Stimulated activated CD4-positive, alpha-beta T cell treated with anti-CD3 and anti-CD28 coated beads, TNF-alpha, amount 100 ng/mL, for 24 hours (primary cell): ENCODE results near the gene LAIR1.
"Not testable (repeated sequence)": the region's sequence is repeated elsewhere in the genome, so short reads cannot be mapped to it uniquely, and the experiment has no call there.

ENCODE experiments used
- DNase-seq, 3 experiments: peaks; one replicate each; pipeline ENCODE4 v3.0.0-alpha.2; 2020; ENCODE audit warnings: low read depth in 3 of 3

LAIR1 gene, protein sequence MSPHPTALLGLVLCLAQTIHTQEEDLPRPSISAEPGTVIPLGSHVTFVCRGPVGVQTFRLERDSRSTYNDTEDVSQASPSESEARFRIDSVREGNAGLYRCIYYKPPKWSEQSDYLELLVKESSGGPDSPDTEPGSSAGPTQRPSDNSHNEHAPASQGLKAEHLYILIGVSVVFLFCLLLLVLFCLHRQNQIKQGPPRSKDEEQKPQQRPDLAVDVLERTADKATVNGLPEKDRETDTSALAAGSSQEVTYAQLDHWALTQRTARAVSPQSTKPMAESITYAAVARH

DNA sequence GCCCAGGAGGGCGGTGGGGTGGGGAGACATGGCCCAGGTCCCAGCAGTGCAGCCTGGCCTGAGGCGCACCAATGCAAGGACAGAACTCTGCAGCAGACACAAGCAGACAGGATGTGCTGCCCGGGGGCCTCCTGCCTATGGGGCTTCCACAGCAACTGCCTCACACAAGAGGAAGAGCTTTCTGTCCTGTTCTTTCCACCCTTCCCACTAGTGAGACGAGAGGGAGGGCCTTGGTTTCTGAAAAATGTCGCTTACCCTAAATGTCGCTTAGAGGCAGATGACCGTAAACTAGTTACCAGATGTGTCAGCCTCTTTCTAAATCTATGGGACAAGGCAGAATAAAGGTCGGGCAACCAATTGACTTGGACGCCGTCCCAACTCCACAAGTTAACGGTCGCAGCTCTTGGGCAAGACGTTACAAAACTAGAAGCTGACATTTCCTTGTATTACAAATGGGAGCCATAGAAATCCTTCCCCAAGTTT lies at the start of gene LAIR1:
LAIR1 (minus strand) TSS at position 157 of the 483 bp plus-strand sequence; CDS start at position 30, 127 bp downstream.
- peak in 2 of 3 experiments; percentile 25 to 53 for DNase-seq

DNA sequence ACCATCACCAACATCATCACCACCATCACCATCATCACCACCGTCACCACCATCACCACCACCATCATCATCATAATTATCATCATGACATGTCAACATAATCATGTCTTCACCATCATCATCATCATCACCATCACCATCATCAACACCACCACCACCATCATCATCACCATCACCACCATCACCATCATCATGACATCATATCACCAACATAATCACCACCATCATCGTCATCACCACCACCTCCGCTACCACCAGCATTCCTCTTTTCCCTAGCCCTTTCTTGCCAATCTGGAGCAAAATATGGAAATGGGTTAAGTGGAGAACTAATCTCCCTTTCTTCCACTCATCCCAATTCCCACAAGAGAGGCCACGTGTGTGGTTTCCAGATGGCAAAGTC lies 49.4 kb upstream of the LAIR1 start:
- no peak for DNase-seq

DNA sequence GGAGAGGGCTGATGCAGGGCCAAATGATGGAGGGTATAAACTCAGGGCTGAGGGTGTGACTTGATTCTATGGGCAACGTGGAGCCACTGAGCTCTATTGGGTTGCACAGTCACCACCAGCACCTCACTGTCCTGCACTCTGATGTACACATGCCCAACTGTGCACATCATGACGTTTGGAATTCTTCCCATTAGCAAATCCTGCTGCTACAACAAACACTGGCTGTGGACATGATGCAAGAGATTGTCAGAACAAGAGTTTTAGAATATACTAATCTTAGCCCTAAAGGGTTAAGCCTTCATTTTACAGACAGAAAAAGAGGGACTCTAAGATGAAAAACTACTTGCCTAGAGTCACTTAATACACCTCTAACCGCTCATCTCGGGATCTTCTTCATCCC lies 48.1 kb upstream of the LAIR1 start:
- no peak for DNase-seq

DNA sequence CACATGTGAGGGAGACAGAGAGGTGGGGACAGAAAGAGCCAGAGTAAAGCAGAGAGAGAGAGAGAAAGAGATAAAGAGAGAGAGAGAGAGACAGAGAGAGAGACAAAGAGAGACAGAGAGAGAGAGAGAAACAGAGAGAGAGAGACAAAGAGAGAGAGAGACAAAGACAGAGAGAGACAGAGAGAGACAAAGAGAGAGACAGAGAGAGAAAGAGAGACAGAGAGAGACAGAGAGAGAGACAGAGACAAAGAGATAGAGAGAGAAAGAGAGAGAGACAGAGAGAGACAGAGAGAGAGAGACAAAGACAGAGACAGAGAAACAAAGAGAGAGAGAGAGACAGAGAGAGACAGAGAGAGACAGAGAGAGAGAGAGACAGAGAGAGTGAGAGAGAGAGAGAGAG lies 46.3 kb upstream of the LAIR1 start:
- DNase-seq, result no peak

DNA sequence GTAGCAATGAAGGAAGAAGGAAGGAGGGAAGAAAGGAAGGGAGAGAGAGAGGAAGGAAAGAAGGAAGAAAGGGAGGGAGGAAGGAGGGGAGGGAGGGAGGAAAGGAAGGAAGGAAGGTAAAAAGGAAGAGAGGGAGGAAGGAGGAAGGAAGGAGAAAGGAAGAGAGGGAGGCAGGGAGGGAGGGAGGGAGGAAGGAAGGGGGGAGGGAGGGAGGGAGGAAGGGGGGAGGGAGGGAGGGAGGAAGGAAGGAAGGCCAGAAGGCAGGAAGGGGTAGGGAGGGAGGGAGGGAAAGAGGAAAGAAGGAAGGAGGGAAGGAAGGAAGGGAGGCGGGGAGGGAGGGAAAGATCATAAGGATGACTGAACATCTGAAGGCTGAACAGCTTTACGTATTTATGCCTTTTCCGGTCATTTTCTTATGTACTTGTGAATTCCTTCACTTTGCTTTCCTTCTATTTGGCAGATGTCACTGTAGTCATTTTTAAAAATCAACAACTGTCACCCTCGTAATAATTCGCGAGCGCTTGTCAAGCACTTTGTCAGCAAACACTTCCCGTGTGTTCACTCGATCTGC lies 43.8 kb upstream of the LAIR1 start:
- no peak for DNase-seq

DNA sequence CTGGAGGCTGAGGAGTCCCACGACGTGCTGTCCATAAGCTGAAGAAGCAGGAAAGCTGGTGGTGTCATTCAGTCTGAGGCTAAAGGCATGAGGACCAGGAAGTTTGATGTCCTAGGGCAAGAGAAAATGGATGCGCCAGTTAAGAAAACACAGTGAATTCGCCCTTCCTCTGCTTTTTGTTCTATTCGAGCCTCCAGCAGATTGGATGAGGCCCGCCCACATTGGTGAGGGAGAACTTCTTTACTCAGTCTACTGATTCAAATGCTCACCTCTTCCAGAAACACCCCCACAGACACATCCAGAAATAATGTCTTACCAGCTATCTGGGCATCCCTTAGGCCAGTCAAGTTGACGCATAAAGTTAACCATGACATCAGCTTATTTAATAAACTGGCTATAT lies 43.0 kb upstream of the LAIR1 start:
- DNase-seq, result no peak

DNA sequence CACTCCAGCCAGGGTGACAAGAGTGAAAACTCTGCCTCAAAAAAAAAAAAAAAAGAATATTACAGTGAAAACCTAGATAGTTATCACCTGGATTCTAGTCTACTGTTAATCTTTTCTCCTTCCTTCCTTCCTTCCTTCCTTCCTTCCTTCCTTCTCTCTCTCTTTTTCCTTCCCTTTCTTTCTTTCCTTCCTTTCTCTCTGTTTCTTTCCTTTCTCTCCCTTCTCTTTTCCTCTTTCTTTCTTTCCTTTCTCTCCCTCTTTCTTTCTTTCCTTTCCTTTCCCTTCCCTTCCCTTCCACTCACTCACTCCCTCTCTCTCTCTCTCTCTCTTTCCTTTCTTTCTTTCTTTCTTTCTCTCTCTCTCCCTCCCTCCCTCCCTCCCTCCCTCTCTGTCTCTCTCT lies 40.9 kb upstream of the LAIR1 start:
- DNase-seq, result no peak

DNA sequence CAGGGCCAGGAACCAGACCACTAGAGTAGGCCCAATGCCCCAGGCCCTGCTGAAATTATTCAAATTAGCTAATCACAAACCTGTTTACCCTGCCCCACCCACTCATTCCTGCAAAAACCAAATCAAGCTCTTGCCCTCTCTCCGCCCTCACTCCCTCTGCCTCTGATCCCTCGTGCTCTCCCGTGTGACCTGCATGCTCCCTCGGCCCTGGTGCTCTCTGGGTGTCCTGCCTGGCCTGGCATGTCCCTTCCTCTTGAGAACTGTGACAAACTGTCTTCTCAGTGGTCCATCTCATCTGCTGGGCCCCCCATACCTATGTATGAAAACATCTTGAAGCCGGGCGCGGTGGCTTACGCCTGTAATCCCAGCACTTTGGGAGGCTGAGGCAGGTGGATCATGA lies 38.3 kb upstream of the LAIR1 start:
- DNase-seq, result no peak

DNA sequence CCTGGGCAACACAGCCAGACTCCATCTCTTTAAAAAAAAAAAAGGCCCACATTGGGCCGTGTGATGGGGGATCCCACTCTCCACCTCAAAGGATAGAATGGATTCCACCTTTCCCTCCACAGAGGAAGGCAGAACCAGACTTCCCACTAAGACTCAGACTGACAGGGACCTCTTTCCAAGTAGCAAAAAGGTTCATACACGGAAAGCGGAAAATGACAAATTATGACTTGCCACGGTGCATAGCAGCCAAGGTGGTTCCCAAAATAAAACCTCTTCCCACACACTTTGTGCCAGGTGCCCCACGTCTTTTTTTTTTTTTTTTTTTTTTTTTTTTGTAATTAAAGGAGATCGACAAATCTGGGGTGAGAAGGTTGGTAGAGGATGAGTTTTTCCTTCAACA lies 36.2 kb upstream of the LAIR1 start:
- no peak for DNase-seq

DNA sequence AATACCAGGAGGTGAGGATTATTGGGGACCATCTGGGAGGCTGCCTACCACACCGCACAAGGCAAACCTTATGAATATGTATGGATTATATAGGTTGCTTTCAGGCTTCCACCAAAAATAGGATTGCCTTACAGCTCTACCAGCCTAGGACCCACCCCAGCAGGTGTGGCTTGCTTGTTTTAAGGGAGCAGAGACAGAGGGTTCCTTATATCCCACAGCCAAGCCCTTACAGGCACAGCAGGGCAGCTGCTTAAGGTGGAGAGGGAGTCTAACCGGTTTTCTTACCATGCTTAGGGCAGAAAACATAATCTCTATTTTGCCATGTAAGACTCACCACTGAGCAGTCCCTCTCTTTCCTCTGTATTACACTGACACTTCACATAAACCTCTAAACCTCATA lies 34.5 kb upstream of the LAIR1 start:
- no peak for DNase-seq

DNA sequence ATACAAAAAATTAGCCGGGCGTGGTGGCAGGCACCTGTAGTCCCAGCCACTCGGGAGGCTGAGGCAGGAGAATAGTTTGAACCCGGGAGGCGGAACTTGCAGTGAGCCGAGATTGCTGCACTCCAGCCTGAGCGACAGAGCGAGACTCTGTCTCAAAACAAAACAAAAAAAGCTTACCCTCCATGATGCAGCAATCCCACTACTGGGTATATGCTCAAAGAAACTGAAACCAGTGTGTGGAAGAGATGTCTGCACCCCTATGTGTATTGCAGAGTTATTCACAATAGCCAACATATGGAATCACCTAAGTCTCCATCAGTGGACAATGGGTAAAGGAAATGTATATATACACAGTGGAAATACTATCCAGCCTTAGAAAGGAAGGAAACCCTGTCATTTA lies 31.0 kb upstream of the LAIR1 start:
- no peak for DNase-seq

DNA sequence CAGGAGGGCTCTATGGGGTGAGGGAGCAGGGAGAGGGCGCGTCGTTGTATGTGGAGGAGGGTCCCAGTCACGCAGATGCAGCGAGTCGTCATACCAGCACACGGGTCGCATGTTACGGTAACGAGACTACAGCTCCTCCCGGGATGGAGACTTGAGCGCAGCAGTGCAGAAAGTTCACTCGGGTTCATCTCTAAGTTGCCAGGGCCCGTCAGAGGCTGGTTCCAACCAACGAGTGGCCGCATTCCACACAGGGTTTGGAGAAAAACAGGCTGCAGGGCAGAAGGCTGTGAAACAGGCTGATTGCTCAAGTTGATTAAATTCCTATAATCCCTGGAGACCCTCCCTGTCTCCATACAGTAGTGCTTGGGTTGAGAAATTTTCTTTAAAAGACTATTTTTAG lies 28.6 kb upstream of the LAIR1 start:
- DNase-seq, result no peak

DNA sequence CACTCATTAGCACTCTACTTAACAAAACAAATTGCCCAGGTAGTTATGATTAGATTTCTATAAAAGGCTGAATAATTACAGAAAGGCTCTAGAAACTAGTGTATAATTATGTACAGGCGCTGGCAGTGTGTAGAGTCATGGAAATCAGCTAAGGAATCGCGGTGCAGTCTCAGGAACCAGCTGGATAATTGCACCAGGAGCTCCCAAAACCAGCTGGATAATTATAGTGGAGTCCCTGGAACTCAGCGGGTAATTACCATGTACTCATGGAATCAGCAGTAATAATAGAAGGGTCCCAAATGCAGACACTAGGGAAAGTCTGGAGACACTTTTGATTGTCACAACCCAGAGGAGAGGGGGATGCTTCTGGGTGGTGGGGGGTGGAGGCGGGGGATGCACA lies 27.4 kb upstream of the LAIR1 start:
- no peak for DNase-seq

DNA sequence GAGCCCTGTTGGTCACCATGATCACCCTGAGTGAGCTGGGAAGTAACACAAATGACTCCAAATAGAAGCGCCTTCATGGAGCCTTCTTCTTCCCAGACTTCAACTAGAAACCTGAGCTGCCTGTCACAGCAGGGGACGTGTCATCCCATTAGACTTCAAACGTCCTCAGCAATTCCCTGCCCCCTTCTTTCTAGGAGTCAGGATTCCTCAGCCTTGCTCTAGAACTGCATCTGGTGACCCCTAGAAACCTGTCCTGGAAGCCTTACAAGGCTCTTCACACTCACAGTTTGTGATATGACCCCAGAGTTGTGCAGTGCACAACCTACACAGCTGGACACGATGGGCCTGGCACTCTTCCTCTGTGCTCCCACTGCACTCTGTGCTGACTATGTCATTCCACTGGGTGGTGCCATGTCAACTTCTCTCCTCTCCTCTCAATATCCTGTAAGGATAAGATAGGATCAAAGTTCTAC lies 26.9 kb upstream of the LAIR1 start:
- no peak for DNase-seq

DNA sequence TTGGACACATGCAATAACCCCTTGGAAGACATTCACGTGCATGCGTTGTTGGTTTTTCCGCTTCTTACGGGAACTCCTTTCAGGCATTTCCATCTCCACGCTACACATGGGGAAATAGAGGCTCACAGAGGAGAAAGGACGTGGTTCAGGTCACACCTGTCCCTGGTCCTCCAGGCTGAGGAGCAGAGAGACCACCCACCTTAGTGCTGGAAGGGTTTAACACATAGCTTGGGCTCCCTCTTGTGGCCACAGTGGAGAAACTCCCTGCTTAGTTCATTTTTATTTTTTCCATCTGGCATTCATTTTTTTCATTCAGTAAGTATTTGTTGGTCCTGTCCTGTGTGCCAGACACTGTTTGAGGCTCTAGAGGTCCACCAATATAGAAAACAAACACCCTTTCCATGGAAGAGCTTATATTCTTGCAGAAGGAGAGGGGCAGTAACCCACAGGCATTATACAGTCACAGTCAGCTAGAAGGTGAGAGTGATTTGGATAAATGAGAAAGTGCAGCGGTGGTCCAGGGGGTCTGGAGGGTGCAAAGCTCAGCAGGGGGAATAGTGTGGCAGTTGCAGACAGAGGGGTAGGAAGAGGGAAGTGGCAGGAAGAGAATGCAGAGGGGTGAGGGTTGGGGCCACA lies 26.3 kb upstream of the LAIR1 start:
- DNase-seq, result peak in 2 of 3 experiments; percentile 44 to 60

DNA sequence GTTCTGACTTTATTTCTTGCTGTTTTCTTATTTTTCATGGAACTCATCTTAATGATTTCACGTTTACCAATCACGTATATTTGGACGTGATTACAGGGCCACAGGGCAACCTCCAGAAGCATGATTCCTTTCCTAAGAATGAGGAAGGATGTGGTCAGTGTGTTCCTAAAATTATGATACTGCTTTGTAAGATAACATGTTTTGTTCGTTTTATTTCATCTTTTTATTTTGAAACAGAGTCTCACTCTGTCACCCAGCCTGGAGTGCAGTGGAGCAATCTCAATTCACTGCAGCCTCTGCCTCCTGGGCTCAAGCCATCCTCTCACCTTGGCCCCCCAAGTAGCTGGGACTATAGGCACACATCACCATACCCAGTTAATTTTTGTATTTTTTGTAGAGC lies 24.8 kb upstream of the LAIR1 start:
- no peak for DNase-seq

DNA sequence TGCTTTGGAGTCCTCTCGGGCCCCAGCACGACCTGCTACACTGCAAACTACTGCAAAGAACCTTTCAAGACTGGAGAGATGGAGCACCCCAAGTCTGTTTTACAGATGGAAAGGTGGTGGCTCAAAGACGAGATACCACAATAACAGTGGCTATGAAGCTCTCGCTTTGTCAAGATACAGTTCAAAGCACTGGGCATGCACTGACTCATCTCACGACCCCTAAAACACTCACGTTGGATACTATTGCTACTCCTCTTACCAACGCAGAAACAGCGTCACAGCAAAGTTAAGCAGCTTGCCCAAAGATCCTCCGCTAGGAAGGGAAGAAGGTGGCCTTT lies 24.0 kb upstream of the LAIR1 start:
- no peak for DNase-seq

DNA sequence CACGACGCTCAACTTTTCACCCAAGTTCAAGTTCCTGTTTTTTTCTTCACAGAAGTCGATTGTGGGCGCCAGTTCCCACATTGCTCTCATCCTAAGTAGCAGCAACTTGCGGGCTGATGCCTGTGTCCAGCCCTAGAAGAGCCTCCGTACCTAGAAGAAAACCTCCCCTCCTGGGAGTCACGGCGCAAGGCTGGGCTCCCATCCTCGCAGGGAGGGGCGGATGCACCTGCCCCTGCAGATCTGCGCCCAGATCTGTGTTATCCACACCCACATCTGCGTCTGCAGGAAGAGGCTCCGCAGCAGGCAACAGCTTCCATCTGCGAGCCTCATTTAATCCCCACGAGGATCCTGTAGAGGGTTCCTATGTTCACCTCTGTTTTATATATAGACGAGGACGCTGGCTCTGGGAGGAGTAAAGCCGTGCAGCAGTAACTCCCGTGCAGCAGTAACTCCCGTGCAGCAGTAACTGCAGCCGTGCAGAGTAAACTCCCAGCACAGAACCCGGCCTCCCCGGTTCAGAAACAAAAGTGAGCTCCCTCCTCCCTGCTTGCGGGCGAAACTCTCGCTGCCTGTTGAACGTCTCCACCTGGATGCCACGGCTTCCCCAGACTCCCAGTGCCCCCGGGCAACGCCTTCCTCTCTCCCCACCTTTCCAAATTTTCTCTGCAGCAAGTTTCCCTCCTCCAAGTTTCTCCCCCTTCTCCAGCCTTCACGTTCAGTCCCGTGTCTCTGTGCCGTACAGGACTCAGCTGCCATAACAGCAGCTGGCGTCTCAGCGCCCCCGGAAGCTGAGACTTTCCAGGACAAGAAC lies 23.5 kb upstream of the LAIR1 start:
- DNase-seq, result peak in 1 of 3 experiments; percentile 27

DNA sequence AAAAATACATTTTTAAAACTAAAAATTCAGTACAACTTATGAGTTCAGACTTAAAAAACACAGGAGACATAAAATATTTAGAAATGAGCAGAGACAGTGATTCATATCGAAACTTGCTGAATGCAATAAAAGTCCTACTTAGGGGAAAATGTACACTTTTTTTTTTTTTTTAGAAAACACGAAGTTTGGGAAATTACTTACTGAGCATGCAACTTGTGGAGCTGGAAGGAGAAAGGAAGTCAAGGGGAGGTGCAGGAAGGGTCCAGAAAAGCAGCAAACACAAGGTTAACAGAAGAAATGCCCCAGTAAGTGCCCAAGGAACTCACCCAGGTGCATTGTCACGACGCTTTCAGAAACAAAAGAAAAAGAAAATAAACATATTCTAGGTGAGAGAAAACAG lies 18.6 kb upstream of the LAIR1 start:
- no peak for DNase-seq

DNA sequence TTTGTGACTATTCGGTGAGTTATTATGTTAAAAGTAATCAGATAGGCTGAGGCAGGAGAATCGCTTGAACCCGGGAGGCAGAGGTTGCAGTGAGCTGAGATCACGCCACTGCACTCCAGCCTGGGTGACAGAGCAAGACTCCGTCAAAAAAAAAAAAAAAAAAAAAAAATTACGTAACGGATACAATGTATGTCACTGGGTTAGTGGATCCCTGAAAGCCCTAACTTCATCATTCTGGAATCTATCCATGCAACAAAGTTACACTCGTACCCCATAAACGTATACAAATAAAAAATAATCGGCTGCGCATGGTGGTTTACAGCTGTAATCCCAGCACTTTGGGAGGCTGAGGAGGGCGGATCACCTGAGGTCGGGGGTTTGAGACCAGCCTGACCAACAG lies 17.3 kb upstream of the LAIR1 start:
- DNase-seq, result not testable (repeated sequence)

DNA sequence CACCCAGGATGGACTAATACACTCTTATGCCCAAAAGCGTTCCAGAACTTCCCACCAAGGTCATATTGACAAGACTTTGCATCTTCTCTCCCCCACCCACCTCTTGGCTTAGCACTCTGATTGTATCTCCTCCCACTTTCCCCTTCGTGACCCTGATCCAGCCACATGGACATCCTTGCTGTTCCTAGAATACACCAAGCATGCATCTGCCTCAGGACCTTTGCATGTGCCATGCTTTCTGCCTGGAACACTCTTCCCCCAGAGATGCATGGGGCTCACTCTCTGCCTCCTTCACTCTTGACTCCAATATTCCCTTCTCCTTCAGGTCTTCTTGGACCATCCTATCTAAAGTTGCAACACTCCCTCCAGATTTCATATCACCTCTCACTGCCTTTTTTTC lies 16.2 kb upstream of the LAIR1 start:
- no peak for DNase-seq

DNA sequence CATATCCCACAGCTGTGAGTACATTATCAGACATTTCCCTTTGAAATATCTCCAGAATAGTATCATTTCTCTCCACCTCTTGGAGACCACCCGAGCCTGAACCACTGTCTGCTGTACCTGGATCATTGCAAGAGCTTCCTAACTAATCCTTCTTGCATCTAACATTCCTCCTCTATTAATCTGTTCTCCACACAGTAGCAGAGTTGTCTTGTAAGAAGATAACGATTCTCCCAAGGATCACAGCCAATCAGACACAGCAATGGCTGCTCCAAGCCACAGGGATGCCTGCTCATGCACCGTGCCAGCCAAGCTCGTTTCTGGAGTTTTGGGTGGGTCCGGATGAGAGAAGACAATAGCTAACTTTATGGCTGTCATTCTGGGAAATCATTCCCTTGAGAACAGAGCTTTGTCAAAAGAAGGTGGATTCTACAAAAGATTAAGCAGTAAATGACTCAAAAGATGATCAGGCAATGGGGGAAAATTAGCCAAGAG lies 14.5 kb upstream of the LAIR1 start:
- DNase-seq, result no peak
